Measurements from ENCODE around the gene CACNG8.

GRCh38 chr19:53916004-53916403 lies 46.7 kb upstream of the CACNG8 start:
- no peak for TF ChIP-seq CTCF (conservative IDR thresholded peaks at IDR 0.05)
- no peak for TF ChIP-seq ZFX (IDR thresholded peaks at IDR 0.05)
